GM18861 (cell line): ENCODE data around the gene PRKCQ.
"Not testable (repeated sequence)": the region's sequence is repeated elsewhere in the genome, so short reads cannot be mapped to it uniquely, and the experiment has no call there.

Experiments
- ATAC-seq: cut with Tn5 transposase; IDR thresholded peaks from one replicate; pipeline ENCODE4 v1.9.1; 2021; ENCODE audit not compliant: unreplicated experiment

Gene PRKCQ

GRCh38 chr10:6461961-6462360 lies 118.1 kb downstream of the PRKCQ start:
- ATAC-seq = no peak

- no peak for ATAC-seq
Observed at GRCh38 chr10:6460861-6461409, 119.1 kb downstream of the PRKCQ start.

- ATAC-seq = no peak
Observed at GRCh38 chr10:6458814-6459213, 121.3 kb downstream of the PRKCQ start.

- ATAC-seq = no peak
Observed at GRCh38 chr10:6457376-6457775, 122.7 kb downstream of the PRKCQ start.

GRCh38 chr10:6456067-6456466 lies 124.0 kb downstream of the PRKCQ start:
- no peak for ATAC-seq

GRCh38 chr10:6455592-6455991 lies 124.5 kb downstream of the PRKCQ start:
- ATAC-seq = no peak

- ATAC-seq = no peak
Observed at GRCh38 chr10:6446711-6447110, 133.4 kb downstream of the PRKCQ start.

GRCh38 chr10:6445671-6446316 lies 134.3 kb downstream of the PRKCQ start:
- no peak for ATAC-seq

- ATAC-seq = not testable (repeated sequence)
Observed at GRCh38 chr10:6439875-6440274, 140.2 kb downstream of the PRKCQ start.

- ATAC-seq = no peak
Observed at GRCh38 chr10:6431861-6432260, 148.2 kb downstream of the PRKCQ start.

GRCh38 chr10:6431186-6431585 lies 148.9 kb downstream of the PRKCQ start:
- no peak for ATAC-seq

GRCh38 chr10:6430423-6430980 lies 149.6 kb downstream of the PRKCQ start:
- ATAC-seq = no peak

- ATAC-seq = no peak
Observed at GRCh38 chr10:6427357-6427959, 152.6 kb downstream of the PRKCQ start.

GRCh38 chr10:6426317-6426716 lies 153.8 kb downstream of the PRKCQ start:
- no peak for ATAC-seq

GRCh38 chr10:6423413-6424170 lies 156.5 kb downstream of the PRKCQ start:
- ATAC-seq = no peak

- no peak for ATAC-seq
Observed at GRCh38 chr10:6423004-6423403, 157.1 kb downstream of the PRKCQ start.

- ATAC-seq = no peak
Observed at GRCh38 chr10:6418613-6419216, 161.4 kb downstream of the PRKCQ start.

- ATAC-seq = no peak
Observed at GRCh38 chr10:6418167-6418566, 161.9 kb downstream of the PRKCQ start.

GRCh38 chr10:6416892-6417512 lies 163.1 kb downstream of the PRKCQ start:
- ATAC-seq = no peak

- ATAC-seq = no peak
Observed at GRCh38 chr10:6411436-6411835, 168.6 kb downstream of the PRKCQ start.

GRCh38 chr10:6410830-6411229 lies 169.2 kb downstream of the PRKCQ start:
- no peak for ATAC-seq
